OCI-LY1 (cell line): ENCODE measurements around the gene IGF2BP1.

ENCODE experiments used
- H2AFZ ChIP-seq: fragments of 200-600 bp; sonication (generic), shearing (Covaris generic); 2 replicates; pipeline ENCODE4 v1.6.0; 2014; ENCODE audit warnings: antibody characterized with exemption, mild to moderate bottlenecking, low read length
- H3F3A ChIP-seq: fragments of 200-600 bp; sonication (generic), shearing (Covaris generic); 2 replicates; pipeline ENCODE4 v1.6.0; 2014; ENCODE audit warnings: mild to moderate bottlenecking, antibody characterized with exemption, low read length, moderate library complexity; ENCODE audit not compliant: insufficient read depth
- H3K27ac ChIP-seq: fragments of 200-600 bp; sonication (generic); 2 replicates; pipeline ENCODE4 v1.5.1; 2014; ENCODE audit warnings: low read length, mixed run types, mild to moderate bottlenecking, low read depth; ENCODE audit not compliant: poor library complexity, severe bottlenecking
- H3K27me3 ChIP-seq: fragments of 200-600 bp; sonication (generic); 2 replicates; pipeline ENCODE4 v1.6.0; 2014; ENCODE audit warnings: antibody characterized with exemption, mild to moderate bottlenecking, low read length, moderate library complexity; ENCODE audit not compliant: insufficient read depth
- H3K36me3 ChIP-seq: fragments of 200-600 bp; sonication (generic); 2 replicates; pipeline ENCODE4 v1.6.1; 2014; ENCODE audit warnings: mild to moderate bottlenecking, antibody characterized with exemption, low read length, moderate library complexity, mixed read lengths; ENCODE audit not compliant: insufficient read depth
- H3K4me1 ChIP-seq: fragments of 200-600 bp; sonication (generic); 2 replicates; pipeline ENCODE4 v1.5.1; 2014; ENCODE audit warnings: mild to moderate bottlenecking, low read length, moderate library complexity; ENCODE audit not compliant: insufficient read depth, severe bottlenecking
- H3K4me2 ChIP-seq: fragments of 200-600 bp; sonication (generic), shearing (Covaris generic); 2 replicates; pipeline ENCODE4 v1.6.1; 2014; ENCODE audit warnings: low read length
- H3K4me3 ChIP-seq: fragments of 200-600 bp; sonication (generic); 2 replicates; pipeline ENCODE4 v1.5.1; 2014; ENCODE audit warnings: low read length, low read depth, mild to moderate bottlenecking, mixed read lengths; ENCODE audit not compliant: poor library complexity, severe bottlenecking
- H3K79me2 ChIP-seq: fragments of 200-600 bp; shearing (Covaris generic); 2 replicates; pipeline ENCODE4 v1.6.1; 2016; ENCODE audit warnings: mixed run types, low read length, mixed read lengths; ENCODE audit not compliant: insufficient read depth
- H3K9ac ChIP-seq: fragments of 200-600 bp; sonication (generic), shearing (Covaris generic); 2 replicates; pipeline ENCODE4 v1.6.1; 2014; ENCODE audit warnings: mild to moderate bottlenecking, low read length, mixed read lengths
- H3K9me2 ChIP-seq: fragments of 200-600 bp; sonication (generic), shearing (Covaris generic); 2 replicates; pipeline ENCODE4 v1.6.1; 2014; ENCODE audit warnings: low read depth, mild to moderate bottlenecking, low read length, mixed read lengths
- H3K9me3 ChIP-seq: fragments of 200-600 bp; shearing (Covaris generic); 2 replicates; pipeline ENCODE4 v1.6.1; 2014; ENCODE audit warnings: low read length, mixed read lengths
- H4K20me1 ChIP-seq: fragments of 200-600 bp; sonication (generic), shearing (Covaris generic); 2 replicates; pipeline ENCODE4 v1.6.0; 2016; ENCODE audit warnings: mild to moderate bottlenecking, low read length; ENCODE audit not compliant: insufficient read depth
- CTCF ChIP-seq: fragments of 200-600 bp; sonication (generic), shearing (Covaris generic); IDR thresholded peaks from 2 replicates; pipeline ENCODE4 v1.5.1; 2017; ENCODE audit warnings: mild to moderate bottlenecking, antibody characterized with exemption, low read length, moderate library complexity, mixed read lengths
- EZH2 ChIP-seq: fragments of 200-600 bp; sonication (generic), shearing (Covaris generic); IDR thresholded peaks from 2 replicates; pipeline ENCODE4 v1.8.0; 2017; ENCODE audit warnings: borderline replicate concordance, mixed run types, mild to moderate bottlenecking, antibody characterized with exemption, low read length, moderate library complexity, mixed read lengths

Gene IGF2BP1

GRCh38 chr17:49089094-49089493, 91.9 kb downstream of the IGF2BP1 start:
- H3K9me3 ChIP-seq: no peaks in the 10 kb centered on the region
- no peak overlapping the region for H3K27ac ChIP-seq
- no peaks in the 10 kb centered on the region for H3K4me1 ChIP-seq
- no peaks in the 10 kb centered on the region for H3K9me2 ChIP-seq
- H3K79me2 ChIP-seq: no peaks in the 10 kb centered on the region
- no peaks in the 10 kb centered on the region for H3F3A ChIP-seq
- no peaks in the 10 kb centered on the region for H3K27me3 ChIP-seq
- no peak overlapping the region for H3K4me2 ChIP-seq
- no peaks in the 10 kb centered on the region for H3K36me3 ChIP-seq
- no peak overlapping the region for H3K9ac ChIP-seq
- no peak overlapping the region for H3K4me3 ChIP-seq
- TF ChIP-seq EZH2: no peak
- no peak for TF ChIP-seq CTCF
- no peak overlapping the region for H2AFZ ChIP-seq
- no peaks in the 10 kb centered on the region for H4K20me1 ChIP-seq

- H3K36me3 ChIP-seq: no peaks in the 10 kb centered on the region
- no peaks in the 10 kb centered on the region for H4K20me1 ChIP-seq
- H3K4me3 ChIP-seq: no peak overlapping the region
- no peaks in the 10 kb centered on the region for H3K4me1 ChIP-seq
- no peaks in the 10 kb centered on the region for H3K9me2 ChIP-seq
- H3K4me2 ChIP-seq: no peak overlapping the region
- no peaks in the 10 kb centered on the region for H3F3A ChIP-seq
- H3K27ac ChIP-seq: no peak overlapping the region
- no peak overlapping the region for H2AFZ ChIP-seq
- H3K79me2 ChIP-seq: no peaks in the 10 kb centered on the region
- H3K9me3 ChIP-seq: no peaks in the 10 kb centered on the region
- TF ChIP-seq CTCF (no peak), EZH2 (no peak)
- no peaks in the 10 kb centered on the region for H3K27me3 ChIP-seq
- H3K9ac ChIP-seq: no peak overlapping the region
Observed at GRCh38 chr17:49090878-49091594, 93.9 kb downstream of the IGF2BP1 start.

GRCh38 chr17:49093131-49093530, 95.9 kb downstream of the IGF2BP1 start:
- Histone ChIP-seq H4K20me1 (no peaks in the 10 kb centered on the region), H3K9me3 (no peaks in the 10 kb centered on the region), H3F3A (no peaks in the 10 kb centered on the region), H3K4me2 (no peak overlapping the region), H3K79me2 (no peaks in the 10 kb centered on the region), H3K9ac (no peak overlapping the region), H3K9me2 (no peaks in the 10 kb centered on the region), H2AFZ (no peak overlapping the region), H3K36me3 (no peaks in the 10 kb centered on the region), H3K4me1 (no peaks in the 10 kb centered on the region), H3K27ac (no peak overlapping the region), H3K4me3 (no peak overlapping the region), H3K27me3 (no peaks in the 10 kb centered on the region)
- TF ChIP-seq EZH2: no peak
- no peak for TF ChIP-seq CTCF
